C4-2B (cell line): ENCODE measurements around the gene MTMR12.
"Not testable (repeated sequence)": the region's sequence is repeated elsewhere in the genome, so short reads cannot be mapped to it uniquely, and the experiment has no call there.

ENCODE experiments used
- H3K27ac ChIP-seq: fragments of 450-650 bp; 2 replicates; pipeline ENCODE4 v1.5.1; 2017
- CTCF ChIP-seq: fragments of 450-650 bp; conservative IDR thresholded peaks from 2 replicates; pipeline ENCODE4 v1.5.1; 2017; ENCODE audit warnings: mild to moderate bottlenecking
- ZFX ChIP-seq: fragments of 450-650 bp; IDR thresholded peaks from 2 replicates; pipeline ENCODE4 v1.6.1; 2017

Gene MTMR12

GRCh38 chr5:32297181-32298058 lies 15.3 kb downstream of the MTMR12 start:
- no peak overlapping the region for H3K27ac ChIP-seq
- TF ChIP-seq CTCF = no peak
- TF ChIP-seq ZFX = no peak

- H3K27ac ChIP-seq = not testable (repeated sequence)
Observed at GRCh38 chr5:32295966-32296772, 16.6 kb downstream of the MTMR12 start.

GRCh38 chr5:32291591-32291990 lies 21.1 kb downstream of the MTMR12 start:
- H3K27ac ChIP-seq = no peak overlapping the region
- TF ChIP-seq ZFX = no peak
- TF ChIP-seq CTCF = no peak

GRCh38 chr5:32290922-32291321 lies 21.8 kb downstream of the MTMR12 start:
- H3K27ac ChIP-seq = no peak overlapping the region
- TF ChIP-seq ZFX (no peak), CTCF (no peak)

- H3K27ac ChIP-seq = not testable (repeated sequence)
Observed at GRCh38 chr5:32290501-32290900, 22.2 kb downstream of the MTMR12 start.

- not testable (repeated sequence) for H3K27ac ChIP-seq
Observed at GRCh38 chr5:32289986-32290385, 22.8 kb downstream of the MTMR12 start.

GRCh38 chr5:32288135-32288534 lies 24.6 kb downstream of the MTMR12 start:
- not testable (repeated sequence) for H3K27ac ChIP-seq

GRCh38 chr5:32287525-32287924 lies 25.2 kb downstream of the MTMR12 start:
- H3K27ac ChIP-seq = not testable (repeated sequence)

- TF ChIP-seq CTCF (no peak), ZFX (no peak)
- no peak overlapping the region for H3K27ac ChIP-seq
Observed at GRCh38 chr5:32285510-32286138, 27.1 kb downstream of the MTMR12 start.
